HEK293 (cell line): ENCODE measurements around the gene PKDREJ.

Experiments
- GLI2 ChIP-seq: fragments of 450-650 bp; formaldehyde crosslinking; IDR thresholded peaks from 2 replicates; pipeline ENCODE4; 2017; ENCODE audit warnings: missing biosample characterization, missing genetic modification characterization, low read depth, borderline replicate concordance
- PBX3 ChIP-seq: sonication (generic); formaldehyde crosslinking; IDR thresholded peaks from 2 replicates; pipeline ENCODE4 v1.8.1; 2022; ENCODE audit warnings: mild to moderate bottlenecking, moderate library complexity, missing genetic modification reagents
- REST ChIP-seq: fragments of 450-650 bp; formaldehyde crosslinking; IDR thresholded peaks from 2 replicates; pipeline ENCODE4 v1.5.1; 2016; ENCODE audit warnings: missing biosample characterization, missing genetic modification characterization
- ZFHX2 ChIP-seq: fragments of 450-650 bp; formaldehyde crosslinking; conservative IDR thresholded peaks from 2 replicates; pipeline ENCODE4 v1.5.1; 2016; ENCODE audit warnings: missing biosample characterization, missing genetic modification characterization
- ZNF175 ChIP-seq: fragments of 450-650 bp; formaldehyde crosslinking; IDR thresholded peaks from 2 replicates; pipeline ENCODE4 v1.5.1; 2016; ENCODE audit warnings: missing biosample characterization, missing genetic modification characterization
- ZNF311 ChIP-seq: fragments of 450-650 bp; formaldehyde crosslinking; IDR thresholded peaks from 2 replicates; pipeline ENCODE4 v1.5.1; 2017; ENCODE audit warnings: missing biosample characterization, missing genetic modification characterization, borderline replicate concordance
- ZNF335 ChIP-seq: fragments of 450-650 bp; formaldehyde crosslinking; conservative IDR thresholded peaks from 2 replicates; pipeline ENCODE4 v1.5.1; 2016; ENCODE audit warnings: missing biosample characterization, missing genetic modification characterization
- ZNF391 ChIP-seq: fragments of 450-650 bp; formaldehyde crosslinking; IDR thresholded peaks from 2 replicates; pipeline ENCODE4 v1.5.1; 2016; ENCODE audit warnings: low read depth, missing biosample characterization, missing genetic modification characterization, borderline replicate concordance
- ZNF544 ChIP-seq: fragments of 450-650 bp; formaldehyde crosslinking; IDR thresholded peaks from 2 replicates; pipeline ENCODE4 v1.5.0; 2017; ENCODE audit warnings: missing biosample characterization, missing genetic modification characterization
- ZNF747 ChIP-seq: fragments of 450-650 bp; formaldehyde crosslinking; IDR thresholded peaks from 2 replicates; pipeline ENCODE4 v1.5.1; 2016; ENCODE audit warnings: missing biosample characterization, missing genetic modification characterization
- ZSCAN16 ChIP-seq: fragments of 450-650 bp; formaldehyde crosslinking; IDR thresholded peaks from 2 replicates; pipeline ENCODE4 v1.5.1; 2016; ENCODE audit warnings: missing biosample characterization, missing genetic modification characterization
- TF ChIP-seq, protein P1 (sequence below): fragments of 450-650 bp; formaldehyde crosslinking; IDR thresholded peaks from 2 replicates; pipeline ENCODE4 v1.5.1; 2016; ENCODE audit warnings: missing biosample characterization, missing genetic modification characterization
- TF ChIP-seq, protein P2 (sequence below): fragments of 450-650 bp; formaldehyde crosslinking; IDR thresholded peaks from 2 replicates; pipeline ENCODE4 v1.5.1; 2016; ENCODE audit warnings: missing biosample characterization, missing genetic modification characterization, low read depth

DNA sequence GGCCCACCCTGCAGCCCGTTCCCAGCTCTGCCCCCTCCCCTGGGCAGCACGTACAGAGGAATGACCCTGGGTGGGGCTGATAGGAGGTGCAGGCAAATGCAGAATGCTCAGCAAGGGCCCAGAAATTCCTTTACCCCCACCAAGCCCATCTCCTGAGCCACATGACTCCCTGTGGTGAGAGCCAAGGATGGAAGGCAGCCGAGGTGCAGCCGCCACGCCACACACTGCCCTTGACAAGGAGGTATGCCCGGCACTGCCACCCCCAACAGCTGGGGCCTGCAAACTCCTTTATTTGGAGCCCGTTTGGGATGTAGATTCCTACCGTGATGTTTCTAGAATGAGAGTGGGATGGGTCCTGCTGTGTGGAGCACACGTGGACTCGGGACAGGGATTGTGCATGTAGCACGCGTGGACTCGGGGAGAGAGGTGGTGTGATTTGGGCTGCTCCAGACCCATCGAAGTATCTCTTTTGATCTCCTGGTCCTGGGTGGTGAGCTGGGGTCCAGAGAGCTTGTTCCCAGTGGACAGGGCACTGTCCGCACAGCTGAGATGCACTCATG, 46.5 kb upstream of the PKDREJ start:
- TF ChIP-seq, protein P1, sequence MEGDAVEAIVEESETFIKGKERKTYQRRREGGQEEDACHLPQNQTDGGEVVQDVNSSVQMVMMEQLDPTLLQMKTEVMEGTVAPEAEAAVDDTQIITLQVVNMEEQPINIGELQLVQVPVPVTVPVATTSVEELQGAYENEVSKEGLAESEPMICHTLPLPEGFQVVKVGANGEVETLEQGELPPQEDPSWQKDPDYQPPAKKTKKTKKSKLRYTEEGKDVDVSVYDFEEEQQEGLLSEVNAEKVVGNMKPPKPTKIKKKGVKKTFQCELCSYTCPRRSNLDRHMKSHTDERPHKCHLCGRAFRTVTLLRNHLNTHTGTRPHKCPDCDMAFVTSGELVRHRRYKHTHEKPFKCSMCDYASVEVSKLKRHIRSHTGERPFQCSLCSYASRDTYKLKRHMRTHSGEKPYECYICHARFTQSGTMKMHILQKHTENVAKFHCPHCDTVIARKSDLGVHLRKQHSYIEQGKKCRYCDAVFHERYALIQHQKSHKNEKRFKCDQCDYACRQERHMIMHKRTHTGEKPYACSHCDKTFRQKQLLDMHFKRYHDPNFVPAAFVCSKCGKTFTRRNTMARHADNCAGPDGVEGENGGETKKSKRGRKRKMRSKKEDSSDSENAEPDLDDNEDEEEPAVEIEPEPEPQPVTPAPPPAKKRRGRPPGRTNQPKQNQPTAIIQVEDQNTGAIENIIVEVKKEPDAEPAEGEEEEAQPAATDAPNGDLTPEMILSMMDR (tag by site-specific recombination), result no peak
- no peak for TF ChIP-seq ZNF747 (tag by site-specific recombination)
- TF ChIP-seq GLI2 (tag by site-specific recombination), result no peak
- TF ChIP-seq ZNF391, result no peak
- TF ChIP-seq ZNF311 (tag by site-specific recombination), result no peak
- TF ChIP-seq ZFHX2 (tag by site-specific recombination), result no peak
- no peak for TF ChIP-seq REST (tag by site-specific recombination)
- no peak for TF ChIP-seq ZNF175 (tag by site-specific recombination)
- TF ChIP-seq, protein P2, sequence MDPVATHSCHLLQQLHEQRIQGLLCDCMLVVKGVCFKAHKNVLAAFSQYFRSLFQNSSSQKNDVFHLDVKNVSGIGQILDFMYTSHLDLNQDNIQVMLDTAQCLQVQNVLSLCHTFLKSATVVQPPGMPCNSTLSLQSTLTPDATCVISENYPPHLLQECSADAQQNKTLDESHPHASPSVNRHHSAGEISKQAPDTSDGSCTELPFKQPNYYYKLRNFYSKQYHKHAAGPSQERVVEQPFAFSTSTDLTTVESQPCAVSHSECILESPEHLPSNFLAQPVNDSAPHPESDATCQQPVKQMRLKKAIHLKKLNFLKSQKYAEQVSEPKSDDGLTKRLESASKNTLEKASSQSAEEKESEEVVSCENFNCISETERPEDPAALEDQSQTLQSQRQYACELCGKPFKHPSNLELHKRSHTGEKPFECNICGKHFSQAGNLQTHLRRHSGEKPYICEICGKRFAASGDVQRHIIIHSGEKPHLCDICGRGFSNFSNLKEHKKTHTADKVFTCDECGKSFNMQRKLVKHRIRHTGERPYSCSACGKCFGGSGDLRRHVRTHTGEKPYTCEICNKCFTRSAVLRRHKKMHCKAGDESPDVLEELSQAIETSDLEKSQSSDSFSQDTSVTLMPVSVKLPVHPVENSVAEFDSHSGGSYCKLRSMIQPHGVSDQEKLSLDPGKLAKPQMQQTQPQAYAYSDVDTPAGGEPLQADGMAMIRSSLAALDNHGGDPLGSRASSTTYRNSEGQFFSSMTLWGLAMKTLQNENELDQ (tag by site-specific recombination), result no peak
- TF ChIP-seq PBX3 (CRISPR knock-in tag), result no peak
- no peak for TF ChIP-seq ZNF335 (tag by site-specific recombination)
- no peak for TF ChIP-seq ZSCAN16 (tag by site-specific recombination)
- TF ChIP-seq ZNF544 (tag by site-specific recombination), result no peak
